NCI-H69 (cell line): Measurements from ENCODE around the gene JOSD2.
A peak's percentile ranks its signal among the peaks of the same experiment; 100 is the strongest.
"Not testable (repeated sequence)": the region's sequence is repeated elsewhere in the genome, so short reads cannot be mapped to it uniquely, and the experiment has no call there.

Experiments used
- DNase-seq: peaks from one replicate; lab custom pipeline; 2025; lab: John Stamatoyannopoulos, UW

Gene JOSD2

DNA sequence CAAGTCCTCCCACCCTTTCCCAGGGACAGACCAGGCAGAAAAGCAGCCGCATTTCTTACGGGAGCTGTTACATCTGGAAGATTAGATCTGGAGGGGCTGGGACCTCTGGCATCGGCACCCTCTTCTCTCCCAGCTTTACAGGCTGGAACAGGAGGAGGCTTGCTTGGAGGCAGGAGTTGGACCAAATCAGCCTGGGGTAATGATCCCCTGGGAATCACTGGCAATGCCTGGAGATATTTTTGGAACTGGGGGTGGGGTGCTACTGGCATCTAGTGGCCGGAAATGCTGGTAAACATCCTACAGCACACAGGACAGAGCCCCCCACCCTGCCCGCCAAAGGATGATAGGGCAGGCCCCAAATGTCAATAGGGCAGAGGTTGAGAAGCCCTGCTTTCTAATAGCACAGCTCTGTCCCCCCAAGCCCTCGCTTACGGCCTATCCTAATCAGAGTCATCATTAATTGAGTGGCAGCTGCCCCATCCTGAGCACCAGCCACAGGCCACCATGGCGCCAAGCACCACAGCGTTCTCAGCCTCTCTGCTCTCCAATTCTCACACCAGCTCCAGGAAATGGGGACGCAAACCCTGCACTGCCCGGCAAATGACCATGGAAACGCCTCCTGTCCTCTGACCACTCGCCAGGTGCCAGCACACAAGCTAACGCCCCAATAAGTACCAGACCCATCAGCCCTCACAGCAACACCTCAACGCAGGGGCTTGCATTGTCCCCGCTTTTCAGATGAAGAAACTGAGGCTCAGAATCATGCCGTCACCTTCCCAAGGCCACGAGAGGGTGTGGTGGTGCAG, 36.6 kb upstream of the JOSD2 start:
- no peak for DNase-seq

DNA sequence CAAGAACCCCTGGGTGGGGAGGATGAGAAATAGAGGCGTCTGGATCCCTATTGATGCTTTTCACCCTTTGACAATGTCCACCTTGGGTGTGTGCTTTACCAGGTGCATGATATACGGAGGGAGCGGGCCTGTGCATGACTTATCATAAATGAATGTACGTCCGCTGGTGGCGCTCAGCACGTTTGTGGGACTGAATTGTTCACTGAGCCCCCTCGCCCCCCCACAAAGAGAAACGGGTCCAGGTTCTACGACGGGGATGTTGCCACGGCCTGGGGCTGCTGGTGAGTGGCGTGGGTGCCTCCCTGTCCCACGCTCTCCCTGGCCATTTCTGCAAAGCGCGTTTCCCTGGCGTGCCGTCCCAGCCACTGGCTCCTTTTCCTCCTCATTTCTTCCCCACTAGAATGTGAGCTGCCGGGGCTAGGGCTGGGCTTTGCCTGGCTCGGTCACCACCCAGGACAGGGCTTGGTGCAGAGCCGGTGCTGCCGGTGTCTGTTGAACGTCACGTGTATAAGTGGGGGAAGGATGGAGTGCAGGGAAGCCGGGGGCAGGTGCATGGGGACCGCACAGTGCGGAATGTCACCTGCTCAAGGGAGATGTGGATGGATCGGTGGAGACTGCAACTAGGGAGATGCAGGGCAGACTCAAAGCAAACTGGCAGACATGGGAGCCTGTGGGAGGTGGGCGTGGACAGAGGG, 35.7 kb upstream of the JOSD2 start:
- DNase-seq, result no peak

DNA sequence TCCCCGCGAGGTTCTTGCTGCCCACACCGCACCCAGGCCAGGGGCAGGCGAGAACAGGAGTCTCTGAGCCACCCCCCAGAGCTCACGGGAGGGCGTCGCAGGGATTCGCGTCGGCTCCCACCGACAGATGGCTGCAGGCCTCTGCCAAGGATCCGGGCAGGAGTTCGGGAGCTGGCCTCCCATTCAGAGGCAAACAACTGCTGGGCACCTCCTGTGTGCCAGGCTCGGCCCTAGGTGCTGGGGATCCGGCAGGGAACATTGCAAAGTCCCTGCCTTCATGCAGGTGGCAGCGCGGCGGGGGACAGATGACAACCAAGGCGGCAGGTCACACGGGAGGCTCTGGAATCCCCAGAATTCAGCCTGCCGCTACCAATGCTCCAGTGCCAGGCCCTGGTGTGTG, 32.0 kb upstream of the JOSD2 start:
- no peak for DNase-seq

DNA sequence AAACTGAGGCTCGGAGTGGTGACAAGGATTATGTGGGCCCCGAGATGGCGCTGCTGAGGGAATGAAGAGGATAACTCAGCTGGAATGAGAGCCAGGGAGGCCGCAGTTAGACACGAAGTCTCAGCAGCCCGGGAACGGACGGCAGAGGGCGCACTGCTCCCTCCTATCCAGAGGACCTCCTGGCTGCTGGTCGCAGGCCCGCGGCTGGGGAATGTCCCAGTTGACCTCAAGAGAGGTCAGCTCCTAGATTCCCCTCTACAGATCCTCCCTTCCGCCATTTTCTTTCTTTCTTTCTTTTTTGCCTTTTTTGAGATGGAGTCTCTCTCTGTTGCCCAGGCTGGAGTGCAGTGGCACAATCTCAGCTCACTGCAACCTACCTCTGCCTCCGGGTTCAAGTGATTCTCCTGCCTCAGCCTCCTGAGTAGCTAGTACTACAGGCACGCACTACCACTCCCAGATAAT, 26.8 kb upstream of the JOSD2 start:
- DNase-seq, result peak; percentile 73

DNA sequence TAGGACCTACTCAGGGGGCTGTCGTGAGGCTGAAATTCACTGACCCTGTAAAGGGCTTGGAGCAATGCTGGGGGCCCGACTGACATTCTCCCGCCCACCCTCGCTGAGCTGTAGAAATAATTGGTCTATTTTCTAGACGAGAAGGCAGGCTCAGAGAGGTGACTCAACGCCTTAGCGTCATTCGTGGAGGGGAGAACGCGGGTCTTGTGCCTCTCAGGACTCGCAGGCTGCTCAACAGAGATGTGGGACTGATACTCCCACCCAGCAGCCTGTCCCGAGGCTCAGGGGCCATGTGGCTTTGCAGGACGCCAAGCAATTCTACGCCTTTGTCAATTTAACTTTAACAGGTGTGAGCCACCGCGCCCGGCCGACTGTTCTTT, 26.3 kb upstream of the JOSD2 start:
- DNase-seq, result no peak

DNA sequence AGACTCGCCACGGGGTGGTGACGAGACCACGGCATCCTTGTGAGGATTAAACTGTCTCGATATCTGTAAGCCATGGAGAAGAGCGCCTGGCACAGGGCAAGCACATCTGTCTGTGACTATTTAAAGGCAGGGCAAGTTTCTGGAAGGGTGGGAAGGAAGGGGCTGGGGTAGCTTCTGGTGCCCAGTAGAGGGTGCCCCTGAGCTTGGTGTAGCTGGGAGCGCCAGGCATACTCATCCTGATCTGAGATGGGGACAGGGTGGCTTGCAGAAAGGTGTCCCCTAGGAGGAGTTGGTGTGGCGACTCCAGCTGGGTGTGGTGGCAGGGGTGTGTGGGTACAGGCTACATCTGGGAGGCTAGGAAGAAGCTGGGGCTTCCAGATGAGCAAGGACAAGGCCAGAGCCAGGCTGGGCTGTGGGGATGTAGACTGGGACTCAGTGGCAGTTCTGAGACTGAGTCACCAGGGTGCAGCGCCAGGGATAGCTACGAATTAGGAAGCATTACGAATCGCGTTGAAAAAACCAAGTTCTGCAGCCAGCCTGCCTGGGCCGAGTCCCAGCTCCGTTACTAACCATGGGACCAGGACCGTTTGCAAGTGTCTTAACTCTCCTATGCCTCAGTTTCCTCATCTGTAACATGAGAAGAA, 25.8 kb upstream of the JOSD2 start:
- no peak for DNase-seq

DNA sequence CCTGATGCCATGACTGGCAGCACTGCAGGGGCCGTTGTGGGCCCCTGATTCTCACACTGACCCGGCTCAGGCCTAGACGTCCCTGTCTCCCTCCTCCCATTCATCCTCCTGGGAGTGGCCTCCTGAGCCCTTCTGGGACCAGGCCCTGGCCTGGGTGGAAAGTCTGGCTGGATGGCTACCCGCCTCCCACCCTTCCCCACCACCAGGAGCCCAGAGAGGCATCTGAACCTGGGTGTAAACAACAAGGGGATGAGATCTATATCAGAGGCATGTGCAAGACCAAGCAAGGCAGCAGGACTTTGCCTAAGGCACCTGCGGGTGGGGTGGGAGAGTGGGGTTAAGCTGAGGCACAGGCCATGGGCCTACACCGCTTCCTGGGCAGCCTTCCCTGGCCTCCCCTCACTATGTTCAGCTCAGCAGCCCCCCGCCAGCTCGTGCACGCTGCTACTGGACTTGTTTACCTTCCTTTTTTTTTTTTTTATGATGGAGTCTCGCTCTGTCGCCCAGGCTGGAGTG, 24.7 kb upstream of the JOSD2 start:
- DNase-seq, result no peak

DNA sequence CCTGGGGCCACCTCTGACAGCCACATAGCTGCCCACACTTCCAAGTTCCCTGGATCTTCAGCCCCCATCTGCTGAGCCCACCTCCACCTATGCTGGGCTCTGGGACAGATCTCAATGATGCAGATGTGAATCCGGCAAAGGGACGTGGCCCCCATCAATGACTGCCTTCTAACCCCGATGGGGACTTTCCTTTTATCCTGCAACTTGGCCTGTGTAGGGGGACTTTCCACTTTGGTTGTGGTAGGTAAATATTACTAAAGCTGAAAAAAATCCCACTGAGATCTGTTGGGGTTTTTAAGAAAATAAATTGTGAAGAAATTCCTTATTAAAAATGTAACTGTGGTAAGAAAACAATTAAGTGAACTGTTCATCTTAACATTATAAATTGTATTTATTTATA, 23.5 kb upstream of the JOSD2 start:
- no peak for DNase-seq

DNA sequence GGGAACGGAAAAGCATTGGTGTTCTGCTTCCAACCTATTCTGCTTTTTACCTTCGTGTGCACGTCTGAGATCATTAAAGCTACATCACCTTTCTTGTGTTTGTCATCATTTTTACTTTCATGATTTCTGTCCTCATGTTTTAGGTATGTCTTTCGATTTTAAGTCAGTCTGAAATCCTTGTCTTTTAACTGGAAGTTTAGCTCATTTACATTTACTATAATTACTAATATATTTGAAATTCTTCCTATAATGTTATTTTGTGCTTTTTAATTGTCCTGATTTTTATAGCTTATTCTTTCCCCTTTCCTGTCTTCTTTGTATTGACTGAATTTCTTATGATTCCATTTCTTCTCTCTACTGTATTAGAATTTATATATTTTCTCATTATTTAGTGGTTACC, 22.0 kb upstream of the JOSD2 start:
- DNase-seq, result no peak

DNA sequence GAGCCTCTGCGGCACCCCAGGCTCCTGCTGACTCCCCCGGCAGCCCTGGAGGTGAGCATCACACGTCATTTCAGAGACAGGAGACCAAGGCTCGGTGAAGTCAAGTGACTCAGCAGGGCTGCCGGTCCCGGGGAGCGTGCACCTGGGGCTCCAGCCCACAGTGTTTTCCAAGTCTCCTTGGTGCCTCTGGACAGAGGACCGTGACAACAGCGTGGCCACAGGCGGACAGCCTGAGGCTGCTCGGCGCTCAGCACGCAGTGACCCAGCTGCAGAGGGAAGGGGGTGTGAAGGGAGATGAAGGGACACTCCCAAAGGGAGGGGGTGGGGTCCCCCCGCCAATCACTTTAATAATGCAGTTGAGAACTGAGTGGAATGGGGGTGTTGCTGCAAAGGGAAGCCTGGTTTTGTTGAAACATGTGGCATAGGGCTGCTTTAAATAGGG, 20.2 kb upstream of the JOSD2 start:
- DNase-seq, result no peak

DNA sequence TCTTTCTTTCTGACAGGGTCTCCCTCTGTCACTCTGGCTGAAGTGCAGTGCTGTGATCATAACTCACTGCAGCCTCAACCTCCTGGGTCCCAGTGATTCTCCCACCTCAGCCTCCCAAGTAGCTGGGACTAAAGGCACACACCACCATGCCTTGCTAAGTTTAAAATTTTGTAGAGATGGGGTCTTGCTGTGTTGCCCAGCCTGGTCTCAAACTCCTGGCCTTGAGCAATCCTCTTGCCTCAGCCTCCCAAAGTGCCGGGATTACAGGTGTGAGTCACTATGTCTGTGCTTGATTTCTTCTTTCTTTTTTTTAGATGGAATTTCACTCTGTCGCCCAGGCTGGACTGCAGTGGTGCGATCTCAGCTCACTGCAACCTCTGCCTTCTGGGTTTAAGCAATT, 17.1 kb upstream of the JOSD2 start:
- DNase-seq, result not testable (repeated sequence)

DNA sequence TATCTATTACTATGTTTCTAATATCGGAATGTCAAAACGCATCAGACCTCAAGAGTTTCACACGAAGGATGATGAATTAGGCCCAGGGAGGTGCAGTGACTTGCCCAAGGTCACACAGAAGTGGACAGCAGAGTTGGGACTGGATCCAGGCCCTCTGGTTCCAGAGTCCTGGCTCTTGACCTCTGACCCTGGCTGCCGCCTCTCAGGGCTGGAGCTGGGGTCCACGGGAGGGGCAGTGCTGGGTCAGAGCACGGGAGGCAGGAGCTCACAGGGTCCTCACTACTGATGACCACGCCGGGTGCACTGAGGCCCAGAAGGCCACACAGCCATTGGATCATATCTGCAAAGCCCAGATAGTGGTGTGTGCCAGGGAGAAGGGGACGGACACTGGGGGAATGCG, 11.9 kb upstream of the JOSD2 start:
- no peak for DNase-seq

DNA sequence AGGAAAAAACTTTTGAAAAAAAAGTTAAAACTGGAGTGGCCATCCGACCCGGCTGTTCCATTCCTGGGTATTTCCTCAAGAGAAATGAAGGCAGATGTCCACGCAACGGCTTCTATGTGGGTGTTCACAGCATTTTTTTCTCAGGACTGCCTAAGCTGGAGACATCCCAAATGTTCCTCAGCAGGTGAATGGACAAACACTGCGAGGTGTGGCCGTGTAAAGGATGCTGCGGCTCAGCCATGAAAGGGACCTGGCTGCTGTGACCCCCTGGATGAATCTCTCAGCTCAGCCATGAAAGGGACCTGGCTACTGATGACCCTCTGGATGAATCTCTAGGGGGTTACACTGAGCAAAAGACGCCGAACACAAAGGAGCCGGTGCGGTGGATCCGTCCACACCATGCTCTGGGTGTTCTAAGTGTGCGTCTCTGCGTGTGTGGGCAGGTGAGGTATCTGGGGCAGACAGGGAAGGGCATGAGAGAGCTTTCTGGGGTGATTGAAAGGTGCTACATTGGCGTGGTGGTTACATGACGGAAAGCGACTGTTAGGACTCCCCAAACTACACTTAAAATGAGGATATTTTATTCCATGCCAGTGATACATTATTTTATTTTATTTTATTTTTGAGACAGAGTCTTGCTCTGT, 10.0 kb upstream of the JOSD2 start:
- DNase-seq, result no peak

DNA sequence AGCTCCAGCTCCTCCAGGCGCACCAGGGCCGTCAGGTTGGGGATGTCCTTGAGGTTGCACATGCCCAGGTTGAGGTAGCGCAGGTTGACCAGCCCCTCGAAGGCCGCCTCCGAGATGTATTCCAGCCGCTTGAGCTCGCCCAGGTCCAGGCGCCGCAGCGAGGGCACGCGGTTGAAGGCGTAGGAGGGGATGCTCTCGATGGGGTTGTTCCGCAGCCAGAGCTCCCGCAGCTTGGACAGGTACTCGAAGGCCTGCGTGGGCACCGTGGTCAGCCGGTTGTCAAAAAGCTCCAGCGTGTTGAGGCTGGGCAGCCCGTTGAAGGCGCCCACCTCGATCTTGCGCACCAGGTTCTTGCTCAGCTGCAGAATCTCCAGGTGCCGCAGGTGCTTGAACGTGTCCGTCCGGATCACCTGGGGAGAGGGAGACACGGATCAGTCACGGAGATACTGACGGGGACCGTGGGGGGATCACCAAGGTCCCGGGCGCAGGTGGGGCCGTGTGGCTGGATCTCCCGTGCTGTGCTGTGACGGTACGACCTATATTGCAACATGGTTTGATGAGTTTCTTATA, 8.1 kb upstream of the JOSD2 start:
- DNase-seq, result no peak

DNA sequence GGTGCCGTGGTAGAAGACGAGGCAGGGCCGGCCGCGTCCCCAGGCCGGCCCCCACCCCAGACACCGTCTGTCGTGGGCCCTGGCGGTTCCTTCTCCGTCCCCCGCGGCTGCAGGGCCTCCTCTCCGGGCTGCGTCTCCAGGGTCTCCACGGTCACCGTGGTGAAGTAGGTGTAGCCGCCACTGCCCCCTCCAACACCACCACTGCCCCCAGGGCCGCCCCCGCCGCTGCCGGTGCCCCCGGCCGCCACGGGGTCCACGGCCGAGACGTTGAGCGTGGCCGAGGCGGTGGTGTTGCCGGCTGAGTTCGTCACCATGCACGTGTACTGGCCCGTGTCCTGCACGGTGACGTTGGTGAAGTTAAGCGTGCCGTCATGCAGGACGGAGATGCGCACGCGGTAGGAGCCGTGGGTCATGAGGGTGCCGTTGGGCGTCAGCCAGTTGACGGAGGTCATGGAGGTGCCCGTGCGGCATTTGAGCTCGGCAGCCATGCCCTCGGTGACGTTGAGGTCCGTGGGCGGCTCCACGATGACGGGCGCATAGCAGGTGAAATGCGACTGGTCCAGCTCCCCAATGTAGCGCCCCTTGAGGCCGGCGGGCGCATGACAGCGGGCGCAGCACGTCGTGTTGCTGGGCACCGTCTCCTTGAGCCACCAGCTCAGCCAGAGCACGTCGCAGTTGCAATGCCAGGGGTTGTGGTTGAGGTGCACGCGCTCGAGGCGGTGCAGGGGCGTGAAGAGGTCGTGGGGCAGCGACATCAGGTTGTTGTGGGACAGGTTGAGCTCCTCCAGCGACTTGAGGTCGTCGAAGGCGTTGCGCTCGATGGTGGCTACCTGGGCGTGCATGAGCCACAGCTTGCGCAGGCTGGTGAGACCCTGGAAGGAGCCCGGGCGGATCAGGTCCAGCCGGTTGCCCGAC, 7.4 kb upstream of the JOSD2 start:
- DNase-seq, result no peak

DNA sequence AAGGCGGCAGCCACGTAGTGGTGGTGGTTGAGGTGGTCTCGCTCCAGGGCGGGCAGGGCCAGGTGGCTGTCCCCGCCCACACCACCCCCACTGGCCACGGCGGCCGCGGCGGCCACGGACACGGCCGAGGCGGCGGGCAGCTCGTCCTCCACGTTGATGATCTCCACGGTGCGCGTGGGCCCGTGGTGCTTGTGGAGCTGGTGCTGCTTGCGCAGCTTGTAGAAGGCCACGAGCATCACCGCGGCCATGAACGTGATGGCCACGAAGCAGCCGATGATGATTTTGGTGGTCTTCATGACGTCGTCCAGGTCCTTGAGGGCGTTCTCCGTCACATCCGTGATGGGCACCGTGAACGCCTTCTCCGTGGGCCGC, 6.7 kb upstream of the JOSD2 start:
- no peak for DNase-seq

DNA sequence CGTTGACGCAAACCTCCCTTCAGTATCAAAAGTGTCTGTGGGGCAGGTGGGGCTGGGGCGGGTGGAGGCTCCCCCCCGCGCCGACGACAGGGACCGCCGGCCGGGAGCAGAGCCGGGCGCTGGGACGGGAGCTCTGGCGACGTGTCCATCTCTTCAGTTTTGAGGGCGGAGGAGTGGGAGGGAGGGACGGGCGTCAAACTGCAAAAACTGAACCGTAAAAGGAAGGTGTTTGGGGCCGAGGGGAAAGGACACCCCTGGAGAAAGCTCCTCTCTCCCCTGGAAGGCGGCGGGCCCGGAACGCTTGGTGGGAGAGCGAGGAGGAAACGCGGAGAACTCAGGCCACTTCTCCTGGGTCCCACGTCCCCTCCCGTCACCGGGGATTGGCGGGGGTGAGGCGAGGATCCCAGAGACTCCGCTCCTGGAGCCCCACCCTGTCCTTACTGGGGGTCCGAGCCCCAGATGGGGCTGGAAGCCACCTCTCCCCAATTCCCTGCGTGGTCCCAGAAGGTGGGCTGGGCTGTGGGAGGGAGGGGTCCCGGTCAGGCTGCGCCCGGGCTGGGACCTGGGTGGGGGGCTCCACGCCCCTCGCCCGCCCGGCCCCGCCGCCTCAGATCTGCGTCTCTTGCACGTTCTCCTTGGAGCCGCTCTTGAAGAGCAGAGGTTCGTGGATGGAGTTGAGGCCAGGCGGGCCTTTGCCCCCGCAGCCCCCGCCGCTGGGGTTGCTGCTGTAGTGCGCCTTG, 6.1 kb upstream of the JOSD2 start:
- DNase-seq, result no peak

DNA sequence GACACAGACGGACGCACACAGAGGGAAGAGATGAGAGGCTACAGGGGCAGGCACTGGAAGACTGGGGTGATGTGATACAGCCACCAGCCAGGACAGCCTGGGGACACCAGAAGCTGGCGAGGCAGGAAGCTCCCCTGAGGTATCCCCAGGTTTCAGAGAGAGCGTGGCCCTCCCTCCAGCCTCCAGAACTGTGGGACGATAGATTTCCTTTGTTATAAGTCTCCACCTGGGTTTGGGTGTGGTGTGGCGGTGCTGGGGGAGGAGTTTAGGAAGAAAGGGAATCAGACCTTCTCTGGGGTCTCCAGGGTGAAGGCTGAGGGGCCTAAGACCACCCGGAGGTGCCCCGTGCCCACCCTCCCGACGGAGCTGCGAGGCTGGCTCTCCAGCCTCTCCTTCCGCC, 5.5 kb upstream of the JOSD2 start:
- DNase-seq, result no peak

DNA sequence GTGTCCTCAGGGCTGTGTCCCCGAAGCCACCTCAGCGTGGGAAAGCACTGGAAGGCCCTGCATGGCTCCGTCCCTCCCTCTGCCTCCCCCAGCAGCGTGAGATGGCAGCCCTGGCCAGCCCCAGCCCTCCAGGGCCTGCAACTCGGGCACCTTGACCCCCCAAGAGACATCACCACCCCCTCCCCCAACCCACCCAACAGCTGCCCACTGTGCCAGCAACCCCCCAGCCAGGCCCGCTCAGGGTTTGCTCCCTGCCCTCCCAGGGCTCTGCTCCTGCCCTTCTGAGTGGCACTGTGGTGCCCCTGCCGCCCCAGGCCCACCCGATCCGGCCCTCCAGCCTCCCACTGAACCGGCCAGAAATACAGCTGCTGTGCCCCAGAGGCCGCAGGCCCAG, 4.2 kb upstream of the JOSD2 start:
- no peak for DNase-seq
